K562 (cell line): ENCODE measurements around the gene NFATC3. TPM values are rescaled to one million over a fixed set of nuclear protein-coding genes. Genes with fewer than 3 reads are reported as not detected.

Experiments used
- CREB3 ChIP-seq: fragments of 450-650 bp; conservative IDR thresholded peaks from 2 replicates; pipeline ENCODE4 v1.6.1; 2016; ENCODE audit warnings: missing genetic modification characterization, low read depth, mild to moderate bottlenecking, missing compliant biosample characterization, moderate library complexity
- DPF2 ChIP-seq: fragments of 450-650 bp; IDR thresholded peaks from 2 replicates; pipeline ENCODE4 v1.6.1; 2016
- ELF2 ChIP-seq: fragments of 250-450 bp; sonication (Bioruptor Pico); IDR thresholded peaks from 2 replicates; pipeline ENCODE4 v1.5.0; 2021; ENCODE audit warnings: mild to moderate bottlenecking
- FOXJ3 ChIP-seq: sonication (generic); formaldehyde crosslinking; IDR thresholded peaks from 2 replicates; pipeline ENCODE4 v1.4.0; 2020; ENCODE audit warnings: mild to moderate bottlenecking, missing genetic modification reagents
- NONO ChIP-seq, 2 experiments: fragments of 200-400 bp in 1 of 2; fragments of 450-650 bp in 1 of 2; formaldehyde crosslinking in 1 of 2; IDR thresholded peaks; 2 replicates each; pipeline ENCODE4 v1.6.1; 2017; ENCODE audit warnings: low read depth in 2 of 2, mild to moderate bottlenecking in 2 of 2, moderate library complexity in 2 of 2, low read length in 1 of 2
- PTTG1 ChIP-seq: fragments of 450-650 bp; IDR thresholded peaks from 2 replicates; pipeline ENCODE4 v1.6.1; 2016; ENCODE audit warnings: low read depth, mild to moderate bottlenecking, missing genetic modification characterization, missing compliant biosample characterization
- RB1 ChIP-seq: fragments of 450-650 bp; IDR thresholded peaks from 2 replicates; pipeline ENCODE4 v1.6.1; 2017; ENCODE audit warnings: low read depth, mild to moderate bottlenecking
- UBTF ChIP-seq, 2 experiments: IDR thresholded peaks; 2 replicates each; pipeline ENCODE4 v1.6.1; 2012; ENCODE audit warnings: improper control_type of control experiment in 2 of 2, low read depth in 2 of 2, low read length in 2 of 2, borderline replicate concordance in 1 of 2
- ZBTB17 ChIP-seq: fragments of 450-650 bp; formaldehyde crosslinking; IDR thresholded peaks from 2 replicates; pipeline ENCODE4 v1.4.0; 2020; ENCODE audit warnings: mild to moderate bottlenecking
- ZNF133 ChIP-seq: fragments of 250-450 bp; sonication (Bioruptor Pico); IDR thresholded peaks from 2 replicates; pipeline ENCODE4 v1.4.0; 2020; ENCODE audit warnings: mild to moderate bottlenecking
- ZNF395 ChIP-seq: fragments of 200-800 bp; sonication (Bioruptor generic); IDR thresholded peaks from 2 replicates; pipeline ENCODE4 v1.6.1; 2017; ENCODE audit warnings: missing genetic modification characterization, missing compliant biosample characterization
- polyA plus RNA-seq, 8 experiments: library from polyadenylated mRNA; depleted of rRNA in 4 of 8; stranded (reverse) in 5 of 8; unstranded in 3 of 8; fragments of >200 nt; fragmentation: Nextera tagmentation in 2 of 8; fragmentation: Illumina TruSeq in 1 of 8; extraction: Ambion mirVana in 2 of 8; extraction: Trizol in 1 of 8; gene quantifications; 2 replicates each; pipeline versions ENCODE4 v1.2.1 to v1.2.3, GENCODE V29; 2011 to 2014; ENCODE audit warnings: inconsistent platforms in 1 of 8, missing spikeins in 1 of 8
- total RNA-seq, 7 experiments: library from RNA; depleted of rRNA in 6 of 7; stranded (reverse); fragments of >200 nt in 6 of 7; fragmentation: Illumina TruSeq in 2 of 7; extraction: Trizol in 2 of 7; gene quantifications; 2 replicates each; pipeline versions ENCODE4 v1.2.1 to v1.2.3, GENCODE V29; 2011 to 2021; ENCODE audit warnings: low replicate concordance in 1 of 7

Gene NFATC3
- total and polyA plus RNA-seq, 9 of the 15 experiments (the other 6 are each of a cell fraction or from before 2014, with no cell fraction given) = 15.7 to 98.4 (median 59.4) TPM

GRCh38 chr16:68264128-68265077 lies 179.2 kb downstream of the NFATC3 start, which contains the start of gene SLC7A6 (continued):
- peak; percentile 59 to 94 for TF ChIP-seq NONO (IDR thresholded peaks at IDR 0.05; ENCODE audit: low read depth in 2 of 2, low read length in 1 of 2)
- peak; percentile 80 for TF ChIP-seq ELF2 (CRISPR knock-in tag)
- no peak for TF ChIP-seq PTTG1
- peak; percentile 97 for TF ChIP-seq ZNF395 (CRISPR knock-in tag)
- 0 out of 2 replicates have a peak, but pooled peaks have one; percentile 18 for TF ChIP-seq ZNF133 (CRISPR knock-in tag)
- TF ChIP-seq CREB3 (tag) = no peak
- 0 out of 2 replicates have a peak, but pooled peaks have one; percentile 63 for TF ChIP-seq ZBTB17
- TF ChIP-seq DPF2 = no peak; the same call in 1 of the 2 replicates
- TF ChIP-seq RB1 = peak; percentile 80; the same call in 1 of the 2 replicates
- TF ChIP-seq FOXJ3 (CRISPR knock-in tag) = no peak
- TF ChIP-seq UBTF (IDR thresholded peaks at IDR 0.05; ENCODE audit: borderline replicate concordance in 1 of 2, low read depth in 2 of 2, low read length in 2 of 2) = peak; percentile 15 to 33; a peak in 2 of 4 replicates
